Measurements from ENCODE around the gene TPST2.

The TPST2 gene

GRCh38 chr22:26629988-26630761 is 40.2 kb upstream of the TPST2 start:
- H3K36me3 ChIP-seq (ENCODE audit: insufficient read depth, insufficient read length, low read length): no peaks in the 10 kb centered on the region
- H3K9ac ChIP-seq (ENCODE audit: insufficient read length, low read depth): no peak overlapping the region
- no peak for DNase-seq (ENCODE audit: low read depth, low spot score)
- no peaks in the 10 kb centered on the region; the same call in 1 of the 2 replicates for H3K9me3 ChIP-seq (ENCODE audit: insufficient read depth, low read length)
- H3K4me1 ChIP-seq (ENCODE audit: insufficient read depth, insufficient read length): no peaks in the 10 kb centered on the region
- TF ChIP-seq SUZ12 (IDR thresholded peaks at IDR 0.05; ENCODE audit: extremely low read depth, insufficient read depth, insufficient read length) (no peak), YY1 (IDR thresholded peaks at IDR 0.05; ENCODE audit: insufficient read depth, insufficient read length) (no peak), ZNF274 (IDR thresholded peaks at IDR 0.05; ENCODE audit: low read depth, low read length) (no peak)
- H3K4me3 ChIP-seq (ENCODE audit: insufficient read length, low read depth): no peak overlapping the region
- no peaks in the 10 kb centered on the region for H3K27me3 ChIP-seq (ENCODE audit: insufficient read depth, insufficient read length)

GRCh38 chr22:26624803-26625202 is 34.9 kb upstream of the TPST2 start:
- H3K27me3 ChIP-seq (ENCODE audit: insufficient read depth, insufficient read length): no peaks in the 10 kb centered on the region
- DNase-seq (ENCODE audit: low read depth, low spot score): no peak

GRCh38 chr22:26623984-26624383 is 34.1 kb upstream of the TPST2 start:
- H3K4me1 ChIP-seq (ENCODE audit: insufficient read depth, insufficient read length): no peaks in the 10 kb centered on the region
- H3K9ac ChIP-seq (ENCODE audit: insufficient read length, low read depth): no peak overlapping the region
- no peak overlapping the region for H3K4me3 ChIP-seq (ENCODE audit: insufficient read length, low read depth)
- H3K27me3 ChIP-seq (ENCODE audit: insufficient read depth, insufficient read length): no peaks in the 10 kb centered on the region
- TF ChIP-seq ZNF274 (IDR thresholded peaks at IDR 0.05; ENCODE audit: low read depth, low read length): no peak
- TF ChIP-seq YY1 (IDR thresholded peaks at IDR 0.05; ENCODE audit: insufficient read depth, insufficient read length): no peak
- TF ChIP-seq SUZ12 (IDR thresholded peaks at IDR 0.05; ENCODE audit: extremely low read depth, insufficient read depth, insufficient read length): no peak
- H3K9me3 ChIP-seq (ENCODE audit: insufficient read depth, low read length): no peaks in the 10 kb centered on the region; the same call in 1 of the 2 replicates
- no peaks in the 10 kb centered on the region for H3K36me3 ChIP-seq (ENCODE audit: insufficient read depth, insufficient read length, low read length)
- DNase-seq (ENCODE audit: low read depth, low spot score): no peak

More at GRCh38 chr22:26624803-26625202, 34.9 kb upstream of the TPST2 start:
- H3K4me3 ChIP-seq (ENCODE audit: insufficient read length, low read depth): no peak overlapping the region
- TF ChIP-seq ZNF274 (IDR thresholded peaks at IDR 0.05; ENCODE audit: low read depth, low read length) (no peak), SUZ12 (IDR thresholded peaks at IDR 0.05; ENCODE audit: extremely low read depth, insufficient read depth, insufficient read length) (no peak), YY1 (IDR thresholded peaks at IDR 0.05; ENCODE audit: insufficient read depth, insufficient read length) (no peak)
- H3K4me1 ChIP-seq (ENCODE audit: insufficient read depth, insufficient read length): no peaks in the 10 kb centered on the region
- no peaks in the 10 kb centered on the region; the same call in 1 of the 2 replicates for H3K9me3 ChIP-seq (ENCODE audit: insufficient read depth, low read length)
- H3K9ac ChIP-seq (ENCODE audit: insufficient read length, low read depth): no peak overlapping the region
- no peaks in the 10 kb centered on the region for H3K36me3 ChIP-seq (ENCODE audit: insufficient read depth, insufficient read length, low read length)

- TF ChIP-seq SUZ12 (IDR thresholded peaks at IDR 0.05; ENCODE audit: extremely low read depth, insufficient read depth, insufficient read length) (no peak), ZNF274 (IDR thresholded peaks at IDR 0.05; ENCODE audit: low read depth, low read length) (no peak), YY1 (IDR thresholded peaks at IDR 0.05; ENCODE audit: insufficient read depth, insufficient read length) (no peak)
- no peaks in the 10 kb centered on the region for H3K36me3 ChIP-seq (ENCODE audit: insufficient read depth, insufficient read length, low read length)
- no peak within 1 kb of the TSS for H3K9ac ChIP-seq (ENCODE audit: insufficient read length, low read depth)
- peaks cover 3% of the 10 kb centered on the region for H3K4me1 ChIP-seq (ENCODE audit: insufficient read depth, insufficient read length)
- no peaks in the 10 kb centered on the region; the same call in 1 of the 2 replicates for H3K9me3 ChIP-seq (ENCODE audit: insufficient read depth, low read length)
- no peaks in the 10 kb centered on the region for H3K27me3 ChIP-seq (ENCODE audit: insufficient read depth, insufficient read length)
- no peak for DNase-seq (ENCODE audit: low read depth, low spot score)
- no peak within 1 kb of the TSS for H3K4me3 ChIP-seq (ENCODE audit: insufficient read length, low read depth)
Observed at GRCh38 chr22:26621663-26622062, 31.7 kb upstream of the TPST2 start, which contains the start of gene CRYBA4. Gene CRYBA4, plus strand, starts transcription at chr22:26621963. Its CDS starts 634 bp downstream, at chr22:26622597.

GRCh38 chr22:26620197-26620596 is 30.3 kb upstream of the TPST2 start:
- H3K27me3 ChIP-seq (ENCODE audit: insufficient read depth, insufficient read length): no peaks in the 10 kb centered on the region
- no peak overlapping the region for H3K9ac ChIP-seq (ENCODE audit: insufficient read length, low read depth)
- DNase-seq (ENCODE audit: low read depth, low spot score): no peak
- H3K4me3 ChIP-seq (ENCODE audit: insufficient read length, low read depth): no peak overlapping the region
- no peaks in the 10 kb centered on the region; the same call in 1 of the 2 replicates for H3K9me3 ChIP-seq (ENCODE audit: insufficient read depth, low read length)
- TF ChIP-seq SUZ12 (IDR thresholded peaks at IDR 0.05; ENCODE audit: extremely low read depth, insufficient read depth, insufficient read length): no peak
- no peak for TF ChIP-seq YY1 (IDR thresholded peaks at IDR 0.05; ENCODE audit: insufficient read depth, insufficient read length)
- no peak for TF ChIP-seq ZNF274 (IDR thresholded peaks at IDR 0.05; ENCODE audit: low read depth, low read length)
- H3K4me1 ChIP-seq (ENCODE audit: insufficient read depth, insufficient read length): peaks cover 6% of the 10 kb centered on the region
- H3K36me3 ChIP-seq (ENCODE audit: insufficient read depth, insufficient read length, low read length): no peaks in the 10 kb centered on the region

- Histone ChIP-seq H3K9ac (ENCODE audit: insufficient read length, low read depth) (no peak overlapping the region), H3K4me3 (ENCODE audit: insufficient read length, low read depth) (no peak overlapping the region), H3K27me3 (ENCODE audit: insufficient read depth, insufficient read length) (no peaks in the 10 kb centered on the region), H3K36me3 (ENCODE audit: insufficient read depth, insufficient read length, low read length) (no peaks in the 10 kb centered on the region), H3K4me1 (ENCODE audit: insufficient read depth, insufficient read length) (peaks cover 6% of the 10 kb centered on the region), H3K9me3 (ENCODE audit: insufficient read depth, low read length) (no peaks in the 10 kb centered on the region)
- TF ChIP-seq YY1 (IDR thresholded peaks at IDR 0.05; ENCODE audit: insufficient read depth, insufficient read length) (no peak), SUZ12 (IDR thresholded peaks at IDR 0.05; ENCODE audit: extremely low read depth, insufficient read depth, insufficient read length) (no peak), ZNF274 (IDR thresholded peaks at IDR 0.05; ENCODE audit: low read depth, low read length) (no peak)
- no peak for DNase-seq (ENCODE audit: low read depth, low spot score)
Observed at GRCh38 chr22:26619510-26619909, 29.6 kb upstream of the TPST2 start.

GRCh38 chr22:26618455-26618854 is 28.5 kb upstream of the TPST2 start:
- Histone ChIP-seq H3K27me3 (ENCODE audit: insufficient read depth, insufficient read length) (no peaks in the 10 kb centered on the region), H3K9ac (ENCODE audit: insufficient read length, low read depth) (no peak overlapping the region), H3K9me3 (ENCODE audit: insufficient read depth, low read length) (no peaks in the 10 kb centered on the region), H3K4me1 (ENCODE audit: insufficient read depth, insufficient read length) (peaks cover 6% of the 10 kb centered on the region), H3K36me3 (ENCODE audit: insufficient read depth, insufficient read length, low read length) (no peaks in the 10 kb centered on the region), H3K4me3 (ENCODE audit: insufficient read length, low read depth) (no peak overlapping the region)
- TF ChIP-seq SUZ12 (IDR thresholded peaks at IDR 0.05; ENCODE audit: extremely low read depth, insufficient read depth, insufficient read length) (no peak), ZNF274 (IDR thresholded peaks at IDR 0.05; ENCODE audit: low read depth, low read length) (no peak), YY1 (IDR thresholded peaks at IDR 0.05; ENCODE audit: insufficient read depth, insufficient read length) (no peak)
- DNase-seq (ENCODE audit: low read depth, low spot score): no peak
